Right lobe of liver (tissue), 6 donors: ENCODE results near the gene ABHD2. TPM values are rescaled to one million over a fixed set of nuclear protein-coding genes. Genes with fewer than 3 reads are reported as not detected.
A peak's percentile ranks its signal among the peaks of the same experiment; 100 is the strongest.

Experiments used
- ATAC-seq, 4 donors: fragments of 200-7000 bp; cut with Tn5 transposase; one replicate each; pipeline ENCODE4 v1.9.1; 2020; ENCODE audit warnings: mild to moderate bottlenecking in 4 of 4, moderate library complexity in 4 of 4
- DNase-seq, 3 donors: peaks; one replicate each; pipeline ENCODE4 v3.0.0-alpha.2; 2020
- H3K27ac ChIP-seq, 3 donors: fragments of 200-600 bp; one replicate each; pipeline ENCODE4 v1.8.0; 2022
- H3K27me3 ChIP-seq, 2 donors: fragments of 200-600 bp; one replicate each; pipeline ENCODE4 v1.8.0; 2022
- H3K36me3 ChIP-seq, 4 donors: fragments of 200-600 bp; sonication (generic) in 1 of 4; one replicate each; pipeline versions ENCODE4 v1.5.1 to v1.8.0; 2017 to 2022; ENCODE audit warnings: control low read depth in 1 of 4
- H3K4me1 ChIP-seq, 4 donors: fragments of 200-600 bp; sonication (generic) in 1 of 4; one replicate each; pipeline versions ENCODE4 v1.5.1 to v1.8.0; 2017 to 2022; ENCODE audit warnings: control low read depth in 1 of 4
- H3K4me3 ChIP-seq, 3 donors: fragments of 200-600 bp; one replicate each; pipeline ENCODE4 v1.8.0; 2022
- H3K9me3 ChIP-seq, 4 donors: fragments of 200-600 bp; sonication (generic) in 1 of 4; one replicate each; pipeline versions ENCODE4 v1.5.1 to v1.8.0; 2017 to 2022; ENCODE audit warnings: control low read depth in 1 of 4
- CTCF ChIP-seq, 4 donors: fragments of 200-600 bp in 3 of 4; fragments of 450-650 bp in 1 of 4; IDR thresholded peaks; one replicate each; pipeline versions ENCODE4 v1.5.1 to v1.8.0; 2016 to 2022; ENCODE audit warnings: antibody characterized with exemption in 4 of 4, mild to moderate bottlenecking in 2 of 4
- POLR2A ChIP-seq: fragments of 450-650 bp; IDR thresholded peaks from one replicate; pipeline ENCODE4 v1.6.1; 2017; ENCODE audit warnings: antibody characterized with exemption, mild to moderate bottlenecking
- WGBS: methylation state at CpG from one replicate; pipeline ENCODE4 v1.1.6; 2018; ENCODE audit warnings: low coverage, low lambda C conversion rate; ENCODE audit not compliant: insufficient coverage; ENCODE audit errors: missing lambda C conversion rate; 5-methylcytosine and 5-hydroxymethylcytosine counted together
- intact Hi-C, 2 donors: fragments of 100-400 bp; cut with DNase I; formaldehyde crosslinking; loops; one replicate each; pipeline versions ENCODE4 v1.11.2 to v1.14.1; 2022
- total RNA-seq, 6 experiments: library from RNA; depleted of rRNA in 2 of 6; stranded (reverse); fragments of >200 nt in 2 of 6; fragmentation: NEBNext Ultra II Directional in 3 of 6; extraction: Animal tissue kit (Norgen Biotek cat#: 25700) in 3 of 6; gene quantifications; one replicate each; pipeline versions ENCODE4 v1.1.0 to v1.2.4, GENCODE V29; 2016 to 2023
- donor health status: DM: no; HTN: yes; CAD: no.
- donor health status: DM: no; HTN: no; CAD: no.
- donor health status: DM: no; HTN: no; CAD: no.
- donor health status: DM: no; HTN: yes; CAD: no.
- donor health status: DM: no; HTN: yes; CAD: no.

Gene ABHD2
- total RNA-seq, 6 experiments from 2014 or later, result 136 to 392 (median 315) TPM

- Histone ChIP-seq H3K4me1 (peaks cover 0 to 6% (median 0%) of the 10 kb centered on the region in 4 donors), H3K36me3 (no peaks in the 10 kb centered on the region), H3K9me3 (no peaks in the 10 kb centered on the region), H3K27ac (peak overlapping the region; percentile 61 to 75 (median 74)), H3K27me3 (no peaks in the 10 kb centered on the region), H3K4me3 (peak overlapping the region; percentile 60 to 66 (median 65))
- intact Hi-C loops, result no loop called here
- TF ChIP-seq CTCF (IDR thresholded peaks at IDR 0.05), result no peak
- ATAC-seq, result peak; percentile 23 to 50 (median 38)
- DNase-seq, result no peak
- WGBS, result 25% methylated on average over 19 of the region's 20 CpGs
These were observed 154.9 kb downstream of the ABHD2 start for GRCh38 chr15:89243046-89243690.

GRCh38 chr15:89243691-89244573 lies 155.7 kb downstream of the ABHD2 start, which contains the start of gene FANCI:
Gene FANCI (plus strand): TSS chr15:89243979. CDS start chr15:89247648, 3,669 bp downstream.
- 0% methylated on average over 37 of the region's 69 CpGs for WGBS
- Histone ChIP-seq H3K9me3 (no peaks in the 10 kb centered on the region), H3K27me3 (no peaks in the 10 kb centered on the region), H3K36me3 (no peaks in the 10 kb centered on the region), H3K4me1 (peaks cover 0 to 6% (median 0%) of the 10 kb centered on the region in 4 donors), H3K4me3 (peak within 1 kb of the TSS; percentile 60 to 66 (median 65)), H3K27ac (peak within 1 kb of the TSS; percentile 61 to 75 (median 74))
- peak; percentile 34 to 67 (median 50) for TF ChIP-seq CTCF (IDR thresholded peaks at IDR 0.05)
- TF ChIP-seq POLR2A, result peak; percentile 59
- ATAC-seq (peak; percentile 99 to 100 (median 100)), DNase-seq (peak; percentile 98)
- intact Hi-C loops, result no loop called here

GRCh38 chr15:89244574-89244903 lies 156.3 kb downstream of the ABHD2 start:
- Histone ChIP-seq H3K36me3 (no peaks in the 10 kb centered on the region), H3K4me1 (peaks cover 0 to 6% (median 0%) of the 10 kb centered on the region in 4 donors), H3K4me3 (peak overlapping the region; percentile 60 to 66 (median 65)), H3K27me3 (no peaks in the 10 kb centered on the region), H3K9me3 (no peaks in the 10 kb centered on the region), H3K27ac (no peak overlapping the region)
- DNase-seq (no peak), ATAC-seq (no peak)
- TF ChIP-seq CTCF (IDR thresholded peaks at IDR 0.05) (no peak), POLR2A (no peak)
- WGBS, result 2% methylated on average over 6 of the region's 6 CpGs
- intact Hi-C loops, result no loop called here

- ATAC-seq, result no peak
- Histone ChIP-seq H3K36me3 (no peaks in the 10 kb centered on the region), H3K27me3 (no peaks in the 10 kb centered on the region), H3K9me3 (no peaks in the 10 kb centered on the region), H3K4me1 (peaks cover 0 to 6% (median 0%) of the 10 kb centered on the region in 4 donors), H3K4me3 (no peak overlapping the region), H3K27ac (no peak overlapping the region)
- TF ChIP-seq POLR2A (no peak), CTCF (IDR thresholded peaks at IDR 0.05) (no peak)
- 75% methylated on average over 2 of the region's 2 CpGs for WGBS
- no peak for DNase-seq
- intact Hi-C loops, result no loop called here
These were observed 159.2 kb downstream of the ABHD2 start for GRCh38 chr15:89247446-89247845.
